Measurements from ENCODE around the gene PDIA6. TPM values are rescaled to one million over a fixed set of nuclear protein-coding genes. Genes with fewer than 3 reads are reported as not detected.

The PDIA6 gene
- total and polyA plus RNA-seq, 2 donors (not counting 3 experiments of a cell fraction or from before 2014, with no cell fraction given) = 335 to 424 TPM

DNA sequence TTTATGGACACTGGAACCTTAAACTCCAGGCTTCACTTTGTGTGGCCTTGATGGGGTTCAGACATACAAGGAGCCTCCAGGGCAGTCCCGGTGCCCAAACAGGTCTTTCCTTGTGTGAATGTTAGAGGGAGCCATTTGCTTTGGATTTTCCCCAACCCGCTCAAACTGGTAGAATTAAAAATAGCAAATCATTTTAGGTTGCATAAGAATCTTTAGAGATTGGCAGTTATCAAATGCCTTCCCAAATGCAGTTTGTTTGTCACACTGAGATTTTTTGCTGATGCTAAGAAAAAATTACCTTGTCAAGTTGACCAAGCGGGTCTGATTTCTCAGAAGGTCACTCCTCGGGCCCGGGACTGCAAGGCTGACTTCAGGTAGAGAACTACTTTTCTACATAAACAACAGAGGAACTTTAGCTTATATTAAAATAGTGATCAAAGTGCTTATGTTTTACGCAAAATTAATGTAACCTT lies 54.7 kb downstream of the PDIA6 start:
- FAIRE-seq (no peak), DNase-seq (ENCODE audit: low read depth, low spot score) (no peak)
- H3K4me2 ChIP-seq (ENCODE audit: insufficient read depth, low read length) = no peak overlapping the region
- dilution Hi-C loops (cut with MboI; ENCODE audit: extremely low pct_ligation_motif_present, low sequenced_read_pairs) (no loop called here), intact Hi-C loops (cut with micrococcal nuclease) (no loop called here)
- H2AFZ ChIP-seq (ENCODE audit: low read depth, low read length) = no peak overlapping the region
- H3K27ac ChIP-seq (ENCODE audit: insufficient read depth, low read depth, low read length) = no peak overlapping the region
- no peaks in the 10 kb centered on the region for H4K20me1 ChIP-seq (replicated peaks; ENCODE audit: control insufficient read depth, extremely low read depth, insufficient read depth, low read length)
- no peak overlapping the region for H3K9ac ChIP-seq (replicated peaks; ENCODE audit: extremely low read depth, insufficient read depth, low read length)
- no peaks in the 10 kb centered on the region for H3K79me2 ChIP-seq (ENCODE audit: control insufficient read depth, insufficient read depth, low read length)
- H3K9me1 ChIP-seq (replicated peaks; ENCODE audit: control insufficient read depth, extremely low read depth, insufficient read depth, low read length) = no peaks in the 10 kb centered on the region
- ChIA-PET CTCF (no interaction called here), POLR2A (no interaction called here)
- no peaks in the 10 kb centered on the region for H3K9me3 ChIP-seq (replicated peaks; ENCODE audit: control insufficient read depth, insufficient read depth, low read length)
- H3K4me1 ChIP-seq (ENCODE audit: control insufficient read depth, extremely low read depth, insufficient read depth, low read length) = no peaks in the 10 kb centered on the region
- no peak overlapping the region for H3K4me3 ChIP-seq (replicated peaks in 1 of 3; ENCODE audit: insufficient read depth in 1 of 3, low read depth in 1 of 3, low read length in 3 of 3)
- TF ChIP-seq EZH2 (IDR thresholded peaks at IDR 0.05; ENCODE audit: borderline replicate concordance, low read depth, low read length, severe bottlenecking) (no peak), FOS (IDR thresholded peaks at IDR 0.05; ENCODE audit: borderline replicate concordance, insufficient read depth, low read length) (no peak), POLR2A (IDR thresholded peaks at IDR 0.05; ENCODE audit: low read depth, low read length) (no peak), POLR2AphosphoS5 (IDR thresholded peaks at IDR 0.05; ENCODE audit: insufficient read depth, low read depth, low read length) (no peak), GATA2 (IDR thresholded peaks at IDR 0.05; ENCODE audit: insufficient read depth, insufficient read length, low read depth, low read length) (no peak), JUN (IDR thresholded peaks at IDR 0.05; ENCODE audit: borderline replicate concordance, insufficient read depth, insufficient read length, low read depth) (no peak), MYC (IDR thresholded peaks at IDR 0.05; ENCODE audit: low read depth, low read length) (no peak)
- TF ChIP-seq, protein P1, sequence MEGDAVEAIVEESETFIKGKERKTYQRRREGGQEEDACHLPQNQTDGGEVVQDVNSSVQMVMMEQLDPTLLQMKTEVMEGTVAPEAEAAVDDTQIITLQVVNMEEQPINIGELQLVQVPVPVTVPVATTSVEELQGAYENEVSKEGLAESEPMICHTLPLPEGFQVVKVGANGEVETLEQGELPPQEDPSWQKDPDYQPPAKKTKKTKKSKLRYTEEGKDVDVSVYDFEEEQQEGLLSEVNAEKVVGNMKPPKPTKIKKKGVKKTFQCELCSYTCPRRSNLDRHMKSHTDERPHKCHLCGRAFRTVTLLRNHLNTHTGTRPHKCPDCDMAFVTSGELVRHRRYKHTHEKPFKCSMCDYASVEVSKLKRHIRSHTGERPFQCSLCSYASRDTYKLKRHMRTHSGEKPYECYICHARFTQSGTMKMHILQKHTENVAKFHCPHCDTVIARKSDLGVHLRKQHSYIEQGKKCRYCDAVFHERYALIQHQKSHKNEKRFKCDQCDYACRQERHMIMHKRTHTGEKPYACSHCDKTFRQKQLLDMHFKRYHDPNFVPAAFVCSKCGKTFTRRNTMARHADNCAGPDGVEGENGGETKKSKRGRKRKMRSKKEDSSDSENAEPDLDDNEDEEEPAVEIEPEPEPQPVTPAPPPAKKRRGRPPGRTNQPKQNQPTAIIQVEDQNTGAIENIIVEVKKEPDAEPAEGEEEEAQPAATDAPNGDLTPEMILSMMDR (IDR thresholded peaks at IDR 0.05; ENCODE audit: extremely low read depth in 1 of 2, insufficient read depth in 1 of 2, low read depth in 1 of 2, low read length in 2 of 2) = no peak
- TF ChIP-seq, protein P2, sequence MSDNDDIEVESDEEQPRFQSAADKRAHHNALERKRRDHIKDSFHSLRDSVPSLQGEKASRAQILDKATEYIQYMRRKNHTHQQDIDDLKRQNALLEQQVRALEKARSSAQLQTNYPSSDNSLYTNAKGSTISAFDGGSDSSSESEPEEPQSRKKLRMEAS (IDR thresholded peaks at IDR 0.05; ENCODE audit: insufficient read depth, insufficient read length) = no peak
- BruUV-seq (replicated peaks) = no TSS peak
- H3K36me3 ChIP-seq (ENCODE audit: control insufficient read depth in 2 of 2, extremely low read depth in 1 of 2, insufficient read depth in 2 of 2, low read length in 2 of 2) = no peaks in the 10 kb centered on the region
- H3K27me3 ChIP-seq (ENCODE audit: control insufficient read depth in 2 of 2, insufficient read depth in 2 of 2, low read length in 2 of 2) = no peaks in the 10 kb centered on the region

Measured in endothelial cell of umbilical vein (primary cell).